ENCODE results near the gene SLC2A6.

DNA sequence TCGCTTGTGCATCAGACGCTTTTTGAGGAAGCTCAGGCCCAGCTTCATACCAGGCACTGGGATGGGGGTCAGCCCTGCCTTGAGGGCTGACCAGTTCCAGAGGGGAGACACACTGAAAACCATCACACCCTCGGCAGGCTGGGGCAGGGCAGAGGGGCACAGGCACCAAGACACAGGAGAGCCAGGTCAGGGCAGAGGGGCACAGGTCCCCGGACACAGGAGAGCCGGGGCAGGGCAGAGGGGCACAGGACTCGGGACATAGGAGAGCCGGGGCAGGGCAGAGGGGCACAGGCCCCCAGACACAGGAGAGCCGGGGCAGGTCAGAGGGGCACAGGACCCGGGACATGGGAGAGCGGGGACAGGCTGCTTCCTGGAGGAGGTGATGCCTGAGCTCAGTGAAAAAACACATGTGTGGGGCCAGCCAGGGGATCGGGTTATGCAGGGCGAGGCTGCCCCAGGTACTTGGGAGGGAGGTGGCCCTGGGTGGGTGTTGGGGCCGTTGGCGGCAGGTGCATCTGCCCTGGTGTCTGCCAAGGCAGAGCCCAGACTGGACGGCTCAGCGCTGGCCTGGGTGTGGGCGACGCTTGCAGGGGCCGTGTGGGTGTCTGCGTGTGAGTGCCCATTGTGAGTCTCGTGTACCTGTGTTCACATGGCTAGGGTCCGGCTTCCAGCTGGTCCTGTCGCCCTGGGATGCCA lies 15.1 kb upstream of the SLC2A6 start:
- TF ChIP-seq POLR2A (IDR thresholded peaks at IDR 0.05) = no peak
- TF ChIP-seq, protein P1, sequence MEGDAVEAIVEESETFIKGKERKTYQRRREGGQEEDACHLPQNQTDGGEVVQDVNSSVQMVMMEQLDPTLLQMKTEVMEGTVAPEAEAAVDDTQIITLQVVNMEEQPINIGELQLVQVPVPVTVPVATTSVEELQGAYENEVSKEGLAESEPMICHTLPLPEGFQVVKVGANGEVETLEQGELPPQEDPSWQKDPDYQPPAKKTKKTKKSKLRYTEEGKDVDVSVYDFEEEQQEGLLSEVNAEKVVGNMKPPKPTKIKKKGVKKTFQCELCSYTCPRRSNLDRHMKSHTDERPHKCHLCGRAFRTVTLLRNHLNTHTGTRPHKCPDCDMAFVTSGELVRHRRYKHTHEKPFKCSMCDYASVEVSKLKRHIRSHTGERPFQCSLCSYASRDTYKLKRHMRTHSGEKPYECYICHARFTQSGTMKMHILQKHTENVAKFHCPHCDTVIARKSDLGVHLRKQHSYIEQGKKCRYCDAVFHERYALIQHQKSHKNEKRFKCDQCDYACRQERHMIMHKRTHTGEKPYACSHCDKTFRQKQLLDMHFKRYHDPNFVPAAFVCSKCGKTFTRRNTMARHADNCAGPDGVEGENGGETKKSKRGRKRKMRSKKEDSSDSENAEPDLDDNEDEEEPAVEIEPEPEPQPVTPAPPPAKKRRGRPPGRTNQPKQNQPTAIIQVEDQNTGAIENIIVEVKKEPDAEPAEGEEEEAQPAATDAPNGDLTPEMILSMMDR (IDR thresholded peaks at IDR 0.05) = no peak
